GM12872 (cell line): Measurements from ENCODE around the gene AGAP1.

Source experiments
- CTCF ChIP-seq: IDR thresholded peaks from 3 replicates; pipeline ENCODE4 v1.5.1; 2011; ENCODE audit warnings: low read depth, mild to moderate bottlenecking, low read length, moderate library complexity; ENCODE audit not compliant: insufficient read depth

Gene AGAP1

GRCh38 chr2:235564884-235565530, 71.2 kb downstream of the AGAP1 start:
- no peak for TF ChIP-seq CTCF

GRCh38 chr2:235566415-235566814, 72.6 kb downstream of the AGAP1 start:
- TF ChIP-seq CTCF: no peak

GRCh38 chr2:235566931-235567495, 73.2 kb downstream of the AGAP1 start:
- TF ChIP-seq CTCF: no peak

- no peak for TF ChIP-seq CTCF
Measured at GRCh38 chr2:235567842-235568241, 74.0 kb downstream of the AGAP1 start.

GRCh38 chr2:235568431-235568830, 74.6 kb downstream of the AGAP1 start:
- TF ChIP-seq CTCF: no peak

- TF ChIP-seq CTCF: no peak
Measured at GRCh38 chr2:235569837-235570236, 76.0 kb downstream of the AGAP1 start.

- TF ChIP-seq CTCF: no peak
Measured at GRCh38 chr2:235570256-235570655, 76.4 kb downstream of the AGAP1 start.
